WTC11 (cell line): ENCODE results near the gene NPEPPS.
"Not testable (repeated sequence)": the region's sequence is repeated elsewhere in the genome, so short reads cannot be mapped to it uniquely, and the experiment has no call there.

ENCODE experiments used
- EMX1 ChIP-seq: fragments of 250-450 bp; sonication (Bioruptor Pico); IDR thresholded peaks from 2 replicates; pipeline ENCODE4 v1.8.0; 2021; ENCODE audit warnings: mild to moderate bottlenecking
- JUN ChIP-seq: sonication (generic); formaldehyde crosslinking; IDR thresholded peaks from 2 replicates; pipeline ENCODE4 v1.8.0; 2023; ENCODE audit warnings: mild to moderate bottlenecking, missing genetic modification reagents
- KAT7 ChIP-seq: sonication (generic); formaldehyde crosslinking; IDR thresholded peaks from 2 replicates; pipeline ENCODE4 v1.8.1; 2023; ENCODE audit warnings: missing genetic modification reagents, mild to moderate bottlenecking, borderline replicate concordance
- MYBL2 ChIP-seq: sonication (generic); formaldehyde crosslinking; IDR thresholded peaks from 2 replicates; pipeline ENCODE4 v1.8.1; 2023; ENCODE audit warnings: mild to moderate bottlenecking, moderate library complexity, missing genetic modification reagents
- RELA ChIP-seq: sonication (generic); formaldehyde crosslinking; IDR thresholded peaks from 2 replicates; pipeline ENCODE4 v1.8.1; 2022; ENCODE audit warnings: missing genetic modification reagents, mild to moderate bottlenecking, borderline replicate concordance
- SMAD3 ChIP-seq: sonication (generic); formaldehyde crosslinking; IDR thresholded peaks from 2 replicates; pipeline ENCODE4 v1.8.0; 2022; ENCODE audit warnings: missing genetic modification reagents, mild to moderate bottlenecking, borderline replicate concordance
- TEAD4 ChIP-seq: sonication (generic); formaldehyde crosslinking; IDR thresholded peaks from 2 replicates; pipeline ENCODE4 v1.8.0; 2022; ENCODE audit warnings: mild to moderate bottlenecking, missing genetic modification reagents
- TF ChIP-seq, protein P1 (sequence below): fragments of 200-600 bp; IDR thresholded peaks from 2 replicates; pipeline ENCODE4 v1.8.0; 2022; ENCODE audit warnings: antibody characterized with exemption
- TF ChIP-seq, protein P2 (sequence below): sonication (generic); formaldehyde crosslinking; conservative IDR thresholded peaks from 2 replicates; pipeline ENCODE4 v1.8.1; 2023; ENCODE audit warnings: mild to moderate bottlenecking, low read depth, missing genetic modification reagents, moderate library complexity
- TF ChIP-seq, protein P3 (sequence below): sonication (generic); formaldehyde crosslinking; IDR thresholded peaks from 2 replicates; pipeline ENCODE4 v1.8.1; 2023; ENCODE audit warnings: mild to moderate bottlenecking, missing genetic modification reagents
- TF ChIP-seq, protein P4 (sequence below): sonication (generic); formaldehyde crosslinking; IDR thresholded peaks from 2 replicates; pipeline ENCODE4 v1.8.1; 2023; ENCODE audit warnings: mild to moderate bottlenecking, missing genetic modification reagents, moderate library complexity
- TF ChIP-seq, protein P5 (sequence below): sonication (generic); formaldehyde crosslinking; IDR thresholded peaks from 2 replicates; pipeline ENCODE4 v1.8.1; 2022; ENCODE audit warnings: low read depth, mild to moderate bottlenecking, moderate library complexity, missing genetic modification reagents, borderline replicate concordance

DNA sequence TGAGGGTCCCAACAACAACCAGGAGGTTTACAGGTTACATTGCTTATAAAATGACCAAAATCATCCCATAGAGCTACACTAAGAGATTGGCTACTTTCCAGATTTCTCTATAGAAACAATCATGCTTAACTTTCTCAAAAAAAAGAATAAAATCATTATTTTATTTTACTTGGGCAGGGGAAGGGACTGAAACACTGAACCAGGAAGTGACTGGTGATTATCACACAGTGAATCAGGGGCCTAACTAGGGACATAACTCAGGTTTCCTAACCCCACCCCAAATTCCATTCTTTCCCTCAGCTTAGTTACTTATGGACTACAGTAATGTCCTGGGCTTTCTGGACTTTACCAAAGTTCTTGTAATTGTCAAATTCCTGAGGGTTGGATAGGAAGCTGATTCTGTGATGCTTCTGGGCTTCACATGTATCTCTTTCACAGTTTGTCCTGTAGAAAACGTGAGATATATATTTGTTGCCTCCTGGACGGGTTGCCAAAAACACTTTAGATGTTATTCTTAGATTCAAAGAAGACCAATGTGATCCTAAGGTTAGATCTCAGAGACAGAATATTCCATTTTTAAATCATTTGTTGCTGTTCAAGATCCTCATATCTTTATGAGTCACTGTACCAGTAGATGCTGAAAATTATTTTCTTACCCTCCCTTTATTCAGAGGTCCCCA, 28.0 kb upstream of the NPEPPS start:
- TF ChIP-seq, protein P1, sequence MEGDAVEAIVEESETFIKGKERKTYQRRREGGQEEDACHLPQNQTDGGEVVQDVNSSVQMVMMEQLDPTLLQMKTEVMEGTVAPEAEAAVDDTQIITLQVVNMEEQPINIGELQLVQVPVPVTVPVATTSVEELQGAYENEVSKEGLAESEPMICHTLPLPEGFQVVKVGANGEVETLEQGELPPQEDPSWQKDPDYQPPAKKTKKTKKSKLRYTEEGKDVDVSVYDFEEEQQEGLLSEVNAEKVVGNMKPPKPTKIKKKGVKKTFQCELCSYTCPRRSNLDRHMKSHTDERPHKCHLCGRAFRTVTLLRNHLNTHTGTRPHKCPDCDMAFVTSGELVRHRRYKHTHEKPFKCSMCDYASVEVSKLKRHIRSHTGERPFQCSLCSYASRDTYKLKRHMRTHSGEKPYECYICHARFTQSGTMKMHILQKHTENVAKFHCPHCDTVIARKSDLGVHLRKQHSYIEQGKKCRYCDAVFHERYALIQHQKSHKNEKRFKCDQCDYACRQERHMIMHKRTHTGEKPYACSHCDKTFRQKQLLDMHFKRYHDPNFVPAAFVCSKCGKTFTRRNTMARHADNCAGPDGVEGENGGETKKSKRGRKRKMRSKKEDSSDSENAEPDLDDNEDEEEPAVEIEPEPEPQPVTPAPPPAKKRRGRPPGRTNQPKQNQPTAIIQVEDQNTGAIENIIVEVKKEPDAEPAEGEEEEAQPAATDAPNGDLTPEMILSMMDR = not testable (repeated sequence)
- TF ChIP-seq, protein P2, sequence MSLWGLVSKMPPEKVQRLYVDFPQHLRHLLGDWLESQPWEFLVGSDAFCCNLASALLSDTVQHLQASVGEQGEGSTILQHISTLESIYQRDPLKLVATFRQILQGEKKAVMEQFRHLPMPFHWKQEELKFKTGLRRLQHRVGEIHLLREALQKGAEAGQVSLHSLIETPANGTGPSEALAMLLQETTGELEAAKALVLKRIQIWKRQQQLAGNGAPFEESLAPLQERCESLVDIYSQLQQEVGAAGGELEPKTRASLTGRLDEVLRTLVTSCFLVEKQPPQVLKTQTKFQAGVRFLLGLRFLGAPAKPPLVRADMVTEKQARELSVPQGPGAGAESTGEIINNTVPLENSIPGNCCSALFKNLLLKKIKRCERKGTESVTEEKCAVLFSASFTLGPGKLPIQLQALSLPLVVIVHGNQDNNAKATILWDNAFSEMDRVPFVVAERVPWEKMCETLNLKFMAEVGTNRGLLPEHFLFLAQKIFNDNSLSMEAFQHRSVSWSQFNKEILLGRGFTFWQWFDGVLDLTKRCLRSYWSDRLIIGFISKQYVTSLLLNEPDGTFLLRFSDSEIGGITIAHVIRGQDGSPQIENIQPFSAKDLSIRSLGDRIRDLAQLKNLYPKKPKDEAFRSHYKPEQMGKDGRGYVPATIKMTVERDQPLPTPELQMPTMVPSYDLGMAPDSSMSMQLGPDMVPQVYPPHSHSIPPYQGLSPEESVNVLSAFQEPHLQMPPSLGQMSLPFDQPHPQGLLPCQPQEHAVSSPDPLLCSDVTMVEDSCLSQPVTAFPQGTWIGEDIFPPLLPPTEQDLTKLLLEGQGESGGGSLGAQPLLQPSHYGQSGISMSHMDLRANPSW = not testable (repeated sequence)
- not testable (repeated sequence) for TF ChIP-seq RELA (CRISPR knock-in tag); JUN; MYBL2 (CRISPR knock-in tag); SMAD3 (CRISPR knock-in tag); EMX1 (CRISPR knock-in tag); KAT7 (CRISPR knock-in tag); TEAD4 (CRISPR knock-in tag)
- TF ChIP-seq, protein P3, sequence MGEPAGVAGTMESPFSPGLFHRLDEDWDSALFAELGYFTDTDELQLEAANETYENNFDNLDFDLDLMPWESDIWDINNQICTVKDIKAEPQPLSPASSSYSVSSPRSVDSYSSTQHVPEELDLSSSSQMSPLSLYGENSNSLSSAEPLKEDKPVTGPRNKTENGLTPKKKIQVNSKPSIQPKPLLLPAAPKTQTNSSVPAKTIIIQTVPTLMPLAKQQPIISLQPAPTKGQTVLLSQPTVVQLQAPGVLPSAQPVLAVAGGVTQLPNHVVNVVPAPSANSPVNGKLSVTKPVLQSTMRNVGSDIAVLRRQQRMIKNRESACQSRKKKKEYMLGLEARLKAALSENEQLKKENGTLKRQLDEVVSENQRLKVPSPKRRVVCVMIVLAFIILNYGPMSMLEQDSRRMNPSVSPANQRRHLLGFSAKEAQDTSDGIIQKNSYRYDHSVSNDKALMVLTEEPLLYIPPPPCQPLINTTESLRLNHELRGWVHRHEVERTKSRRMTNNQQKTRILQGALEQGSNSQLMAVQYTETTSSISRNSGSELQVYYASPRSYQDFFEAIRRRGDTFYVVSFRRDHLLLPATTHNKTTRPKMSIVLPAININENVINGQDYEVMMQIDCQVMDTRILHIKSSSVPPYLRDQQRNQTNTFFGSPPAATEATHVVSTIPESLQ = not testable (repeated sequence)
- TF ChIP-seq, protein P4, sequence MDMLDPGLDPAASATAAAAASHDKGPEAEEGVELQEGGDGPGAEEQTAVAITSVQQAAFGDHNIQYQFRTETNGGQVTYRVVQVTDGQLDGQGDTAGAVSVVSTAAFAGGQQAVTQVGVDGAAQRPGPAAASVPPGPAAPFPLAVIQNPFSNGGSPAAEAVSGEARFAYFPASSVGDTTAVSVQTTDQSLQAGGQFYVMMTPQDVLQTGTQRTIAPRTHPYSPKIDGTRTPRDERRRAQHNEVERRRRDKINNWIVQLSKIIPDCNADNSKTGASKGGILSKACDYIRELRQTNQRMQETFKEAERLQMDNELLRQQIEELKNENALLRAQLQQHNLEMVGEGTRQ = not testable (repeated sequence)
- TF ChIP-seq, protein P5, sequence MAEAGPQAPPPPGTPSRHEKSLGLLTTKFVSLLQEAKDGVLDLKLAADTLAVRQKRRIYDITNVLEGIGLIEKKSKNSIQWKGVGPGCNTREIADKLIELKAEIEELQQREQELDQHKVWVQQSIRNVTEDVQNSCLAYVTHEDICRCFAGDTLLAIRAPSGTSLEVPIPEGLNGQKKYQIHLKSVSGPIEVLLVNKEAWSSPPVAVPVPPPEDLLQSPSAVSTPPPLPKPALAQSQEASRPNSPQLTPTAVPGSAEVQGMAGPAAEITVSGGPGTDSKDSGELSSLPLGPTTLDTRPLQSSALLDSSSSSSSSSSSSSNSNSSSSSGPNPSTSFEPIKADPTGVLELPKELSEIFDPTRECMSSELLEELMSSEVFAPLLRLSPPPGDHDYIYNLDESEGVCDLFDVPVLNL (CRISPR knock-in tag) = not testable (repeated sequence)
